ENCODE results near the gene PTPRR.

PTPRR gene

DNA sequence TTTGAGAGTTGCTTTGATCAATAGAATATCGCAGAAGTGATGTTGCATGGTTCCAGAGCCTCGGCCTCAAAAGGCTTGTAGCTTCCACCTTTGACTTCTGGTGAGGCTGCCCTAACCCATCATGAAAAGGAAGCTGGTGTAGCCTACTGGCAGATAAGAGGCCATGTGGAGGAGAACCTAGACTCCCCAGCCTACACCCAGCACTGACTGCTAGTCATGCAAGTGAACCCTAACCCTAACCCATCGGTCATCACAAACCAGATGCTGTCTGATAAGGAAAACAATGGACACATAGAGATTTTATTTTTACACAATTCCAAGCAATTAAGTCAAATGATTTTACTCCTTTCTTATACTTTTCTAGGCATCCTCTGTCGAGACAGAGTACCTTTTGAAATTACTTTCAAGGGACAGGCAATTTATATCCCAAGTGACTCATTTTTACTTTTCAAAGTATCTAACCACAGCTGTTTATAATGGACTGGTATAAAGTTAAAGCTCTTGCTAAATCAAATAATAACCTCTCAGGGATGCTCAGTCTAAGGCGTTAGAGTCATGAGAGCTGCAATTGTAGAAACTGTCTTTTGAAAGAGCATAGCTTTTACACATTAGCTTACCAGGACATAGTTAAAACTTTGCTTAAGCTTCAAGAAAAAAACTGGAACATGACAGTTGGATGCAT, 300.9 kb downstream of the PTPRR start:
- H3K4me3 ChIP-seq (ENCODE audit: insufficient read length, low read depth): no peak overlapping the region
- H3K27me3 ChIP-seq (ENCODE audit: insufficient read depth, insufficient read length): no peaks in the 10 kb centered on the region
- TF ChIP-seq YY1 (IDR thresholded peaks at IDR 0.05; ENCODE audit: insufficient read depth, insufficient read length) (no peak), SUZ12 (IDR thresholded peaks at IDR 0.05; ENCODE audit: extremely low read depth, insufficient read depth, insufficient read length) (no peak), ZNF274 (IDR thresholded peaks at IDR 0.05; ENCODE audit: low read depth, low read length) (no peak)
- DNase-seq (ENCODE audit: low read depth, low spot score): no peak
- no peaks in the 10 kb centered on the region for H3K36me3 ChIP-seq (ENCODE audit: insufficient read depth, insufficient read length, low read length)
- no peak overlapping the region for H3K9ac ChIP-seq (ENCODE audit: insufficient read length, low read depth)
- H3K9me3 ChIP-seq (ENCODE audit: insufficient read depth, low read length): no peaks in the 10 kb centered on the region
- H3K4me1 ChIP-seq (ENCODE audit: insufficient read depth, insufficient read length): no peaks in the 10 kb centered on the region

DNA sequence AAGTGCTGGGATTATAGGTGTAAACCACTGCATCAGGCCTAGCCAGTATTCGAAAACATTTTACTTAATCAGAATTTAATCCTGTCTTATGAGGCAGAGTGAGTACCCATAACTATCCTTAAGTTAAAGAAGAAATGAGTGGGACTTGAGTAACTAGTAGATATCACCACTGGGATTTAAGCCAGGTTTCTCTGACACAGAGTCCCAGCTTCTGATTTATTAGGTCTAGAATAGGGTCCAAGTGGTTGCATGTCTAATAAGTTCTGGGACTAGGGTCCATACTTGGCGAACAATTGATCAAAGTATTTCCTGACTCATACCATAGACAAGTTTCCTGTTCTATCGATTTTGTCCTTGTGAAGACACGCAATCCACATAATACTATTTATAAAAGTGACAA, 302.2 kb downstream of the PTPRR start:
- no peak overlapping the region for H3K4me3 ChIP-seq (ENCODE audit: insufficient read length, low read depth)
- H3K9me3 ChIP-seq (ENCODE audit: insufficient read depth, low read length): no peaks in the 10 kb centered on the region
- no peaks in the 10 kb centered on the region for H3K36me3 ChIP-seq (ENCODE audit: insufficient read depth, insufficient read length, low read length)
- no peaks in the 10 kb centered on the region for H3K27me3 ChIP-seq (ENCODE audit: insufficient read depth, insufficient read length)
- no peak overlapping the region for H3K9ac ChIP-seq (ENCODE audit: insufficient read length, low read depth)
- no peaks in the 10 kb centered on the region for H3K4me1 ChIP-seq (ENCODE audit: insufficient read depth, insufficient read length)
- TF ChIP-seq ZNF274 (IDR thresholded peaks at IDR 0.05; ENCODE audit: low read depth, low read length): no peak
- no peak for TF ChIP-seq YY1 (IDR thresholded peaks at IDR 0.05; ENCODE audit: insufficient read depth, insufficient read length)
- no peak for TF ChIP-seq SUZ12 (IDR thresholded peaks at IDR 0.05; ENCODE audit: extremely low read depth, insufficient read depth, insufficient read length)
- DNase-seq (ENCODE audit: low read depth, low spot score): no peak

DNA sequence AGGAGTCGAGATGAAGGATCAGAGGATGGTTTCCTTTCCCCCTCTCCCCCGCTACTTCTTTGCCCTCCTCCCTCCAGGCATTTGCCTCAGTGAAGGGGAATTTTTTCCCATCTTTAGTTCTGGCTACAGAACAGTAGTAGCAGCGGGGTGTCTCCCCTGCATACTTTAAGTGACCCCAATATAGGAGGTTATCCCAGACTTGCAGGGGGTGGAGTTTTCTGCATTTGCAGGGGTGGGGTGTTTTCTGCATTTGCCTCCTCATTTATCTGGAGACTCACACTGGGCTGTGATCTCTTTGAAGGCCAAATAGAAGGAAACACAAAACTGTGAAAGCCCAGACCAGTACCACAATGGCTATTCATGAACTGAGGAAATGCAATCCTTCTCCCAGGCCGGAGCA, 303.1 kb downstream of the PTPRR start:
- no peak overlapping the region for H3K9ac ChIP-seq (ENCODE audit: insufficient read length, low read depth)
- H3K27me3 ChIP-seq (ENCODE audit: insufficient read depth, insufficient read length): peaks cover 3% of the 10 kb centered on the region
- no peaks in the 10 kb centered on the region for H3K4me1 ChIP-seq (ENCODE audit: insufficient read depth, insufficient read length)
- DNase-seq (ENCODE audit: low read depth, low spot score): peak; percentile 58
- no peak overlapping the region for H3K4me3 ChIP-seq (ENCODE audit: insufficient read length, low read depth)
- H3K9me3 ChIP-seq (ENCODE audit: insufficient read depth, low read length): no peaks in the 10 kb centered on the region
- TF ChIP-seq SUZ12 (IDR thresholded peaks at IDR 0.05; ENCODE audit: extremely low read depth, insufficient read depth, insufficient read length) (no peak), ZNF274 (IDR thresholded peaks at IDR 0.05; ENCODE audit: low read depth, low read length) (no peak), YY1 (IDR thresholded peaks at IDR 0.05; ENCODE audit: insufficient read depth, insufficient read length) (no peak)
- H3K36me3 ChIP-seq (ENCODE audit: insufficient read depth, insufficient read length, low read length): no peaks in the 10 kb centered on the region

DNA sequence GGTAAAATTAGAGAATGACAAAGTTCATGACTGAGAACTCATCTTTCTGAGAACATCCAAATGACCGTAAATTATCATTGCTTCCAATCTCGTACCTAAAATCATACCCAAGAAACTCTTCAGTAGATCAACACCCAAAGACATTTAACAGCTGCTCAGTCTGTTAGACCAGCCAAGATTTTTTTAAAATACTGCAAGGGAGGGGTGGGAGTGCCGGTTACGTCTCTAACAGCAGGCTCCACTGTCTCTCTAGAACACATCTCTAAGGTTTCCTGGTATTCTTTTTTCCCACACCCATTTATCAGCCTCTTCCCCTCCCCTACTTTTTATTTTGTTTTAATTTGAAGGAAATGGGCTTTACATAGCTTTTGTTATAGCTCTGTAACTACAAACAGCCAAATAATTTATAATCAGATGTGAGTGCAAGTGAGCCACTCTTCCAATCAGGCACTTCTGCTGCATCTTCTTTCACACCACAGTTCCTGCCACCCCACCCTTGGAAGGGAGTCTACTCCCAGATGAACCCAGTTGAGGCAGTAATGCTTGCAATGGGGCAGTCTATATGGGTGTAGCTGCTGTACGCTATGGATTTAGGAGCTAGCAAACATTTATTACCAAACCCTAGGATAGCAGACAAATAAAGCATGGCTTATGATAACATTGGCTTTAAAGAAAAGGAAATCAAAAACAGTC, 305.2 kb downstream of the PTPRR start:
- no peak for DNase-seq (ENCODE audit: low read depth, low spot score)
- H3K9me3 ChIP-seq (ENCODE audit: insufficient read depth, low read length): no peaks in the 10 kb centered on the region
- no peak overlapping the region for H3K4me3 ChIP-seq (ENCODE audit: insufficient read length, low read depth)
- no peak overlapping the region for H3K9ac ChIP-seq (ENCODE audit: insufficient read length, low read depth)
- H3K36me3 ChIP-seq (ENCODE audit: insufficient read depth, insufficient read length, low read length): no peaks in the 10 kb centered on the region
- peaks cover 17% of the 10 kb centered on the region for H3K27me3 ChIP-seq (ENCODE audit: insufficient read depth, insufficient read length)
- H3K4me1 ChIP-seq (ENCODE audit: insufficient read depth, insufficient read length): no peaks in the 10 kb centered on the region
- TF ChIP-seq ZNF274 (IDR thresholded peaks at IDR 0.05; ENCODE audit: low read depth, low read length): no peak
- TF ChIP-seq SUZ12 (IDR thresholded peaks at IDR 0.05; ENCODE audit: extremely low read depth, insufficient read depth, insufficient read length): no peak
- TF ChIP-seq YY1 (IDR thresholded peaks at IDR 0.05; ENCODE audit: insufficient read depth, insufficient read length): no peak

DNA sequence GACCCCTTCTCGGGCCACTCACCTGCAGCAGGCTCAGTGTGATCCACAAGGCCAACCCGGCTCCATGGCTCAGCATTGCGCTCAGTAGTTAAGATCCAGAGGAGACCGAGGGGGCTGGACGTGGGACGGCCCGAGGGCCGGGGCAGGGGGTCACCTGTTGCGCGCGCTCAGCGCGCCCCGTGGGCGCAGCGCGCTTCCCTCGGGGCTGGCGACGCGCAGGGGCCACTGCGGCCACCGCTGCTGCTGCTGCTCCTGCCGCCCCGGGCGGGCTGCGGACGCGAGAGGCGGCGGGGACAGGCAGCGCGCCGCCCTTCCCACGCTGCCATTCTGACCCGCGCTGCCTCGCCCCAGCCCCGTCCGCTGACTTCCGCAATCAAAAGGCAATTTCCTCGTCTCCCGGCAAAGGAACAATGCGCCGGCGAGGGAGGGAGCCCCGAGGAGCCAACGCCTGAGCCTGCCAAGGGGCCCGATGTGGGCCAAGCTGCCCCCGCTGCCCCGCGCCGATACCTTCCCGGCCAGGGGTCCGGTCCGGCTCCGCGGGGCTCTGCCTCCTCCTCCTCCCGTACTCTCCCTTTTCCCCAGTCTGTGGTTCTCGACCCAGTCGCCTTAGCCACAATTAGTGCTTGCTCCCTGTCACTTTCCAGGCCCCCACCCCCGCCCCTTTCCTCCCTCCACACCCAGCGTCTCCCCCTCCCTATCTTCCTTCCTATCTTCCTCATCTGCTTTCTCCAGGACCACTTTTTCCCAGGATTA, 310.6 kb downstream of the PTPRR start:
- DNase-seq (ENCODE audit: low read depth, low spot score): no peak
- H3K9me3 ChIP-seq (ENCODE audit: insufficient read depth, low read length): no peaks in the 10 kb centered on the region

DNA sequence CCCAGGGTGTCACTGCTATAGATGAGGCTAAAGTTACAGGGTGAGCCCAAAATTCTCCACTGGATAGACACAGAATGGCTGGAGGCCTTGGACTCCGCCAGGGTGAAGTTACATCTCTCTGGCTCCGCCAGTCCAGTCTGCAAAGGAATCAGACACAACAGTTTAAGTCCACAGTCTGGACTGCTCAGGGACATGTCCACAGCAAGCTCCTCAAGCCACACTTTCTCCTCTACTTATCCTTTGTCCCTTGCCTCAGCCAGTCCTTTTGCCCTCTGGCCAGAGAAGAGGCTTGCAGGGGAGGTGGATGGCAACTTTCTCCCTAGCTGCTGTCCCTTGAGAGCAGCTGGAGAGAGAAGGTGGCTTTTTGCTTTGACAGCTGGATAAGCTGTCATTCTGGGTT, 311.3 kb downstream of the PTPRR start:
- H3K4me3 ChIP-seq (ENCODE audit: insufficient read length, low read depth): peak overlapping the region; percentile 65
- TF ChIP-seq YY1 (IDR thresholded peaks at IDR 0.05; ENCODE audit: insufficient read depth, insufficient read length) (no peak), SUZ12 (IDR thresholded peaks at IDR 0.05; ENCODE audit: extremely low read depth, insufficient read depth, insufficient read length) (no peak), ZNF274 (IDR thresholded peaks at IDR 0.05; ENCODE audit: low read depth, low read length) (no peak)
- no peaks in the 10 kb centered on the region for H3K36me3 ChIP-seq (ENCODE audit: insufficient read depth, insufficient read length, low read length)
- peaks cover 44% of the 10 kb centered on the region for H3K27me3 ChIP-seq (ENCODE audit: insufficient read depth, insufficient read length)
- H3K4me1 ChIP-seq (ENCODE audit: insufficient read depth, insufficient read length): no peaks in the 10 kb centered on the region
- peak overlapping the region; percentile 74 for H3K9ac ChIP-seq (ENCODE audit: insufficient read length, low read depth)
- H3K9me3 ChIP-seq (ENCODE audit: insufficient read depth, low read length): no peaks in the 10 kb centered on the region
- no peak for DNase-seq (ENCODE audit: low read depth, low spot score)

More for the DNA sequence above, 310.6 kb downstream of the PTPRR start:
- Histone ChIP-seq H3K36me3 (ENCODE audit: insufficient read depth, insufficient read length, low read length) (no peaks in the 10 kb centered on the region), H3K4me3 (ENCODE audit: insufficient read length, low read depth) (peak overlapping the region; percentile 65), H3K9ac (ENCODE audit: insufficient read length, low read depth) (peak overlapping the region; percentile 74), H3K27me3 (ENCODE audit: insufficient read depth, insufficient read length) (peaks cover 44% of the 10 kb centered on the region), H3K4me1 (ENCODE audit: insufficient read depth, insufficient read length) (no peaks in the 10 kb centered on the region)
- no peak for TF ChIP-seq YY1 (IDR thresholded peaks at IDR 0.05; ENCODE audit: insufficient read depth, insufficient read length)
- peak; percentile 67 for TF ChIP-seq SUZ12 (IDR thresholded peaks at IDR 0.05; ENCODE audit: extremely low read depth, insufficient read depth, insufficient read length)

DNA sequence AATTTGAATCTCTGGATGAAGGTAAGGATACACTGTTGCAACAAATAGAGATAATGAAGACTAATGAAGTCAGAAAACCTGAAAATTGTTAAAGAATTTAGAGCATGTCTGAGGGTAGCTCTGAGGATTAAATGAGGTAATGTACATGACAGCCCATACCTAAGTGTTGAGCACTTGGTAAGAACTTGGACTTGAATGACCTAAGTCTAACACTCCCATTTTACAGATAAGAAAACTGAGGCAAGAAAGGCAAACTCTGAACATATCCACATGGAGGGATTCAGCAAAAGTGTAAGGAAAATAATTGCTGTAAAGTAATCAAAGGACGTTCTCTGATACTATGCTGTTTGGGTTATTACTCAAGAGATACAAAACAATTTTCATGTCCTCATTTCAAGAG, 312.4 kb downstream of the PTPRR start:
- no peak for TF ChIP-seq YY1 (IDR thresholded peaks at IDR 0.05; ENCODE audit: insufficient read depth, insufficient read length)
- no peak for TF ChIP-seq SUZ12 (IDR thresholded peaks at IDR 0.05; ENCODE audit: extremely low read depth, insufficient read depth, insufficient read length)
- no peak for TF ChIP-seq ZNF274 (IDR thresholded peaks at IDR 0.05; ENCODE audit: low read depth, low read length)
- H3K9me3 ChIP-seq (ENCODE audit: insufficient read depth, low read length): no peaks in the 10 kb centered on the region

More for the DNA sequence above, 312.4 kb downstream of the PTPRR start:
- H3K9ac ChIP-seq (ENCODE audit: insufficient read length, low read depth): no peak overlapping the region
- H3K4me3 ChIP-seq (ENCODE audit: insufficient read length, low read depth): no peak overlapping the region
- H3K4me1 ChIP-seq (ENCODE audit: insufficient read depth, insufficient read length): no peaks in the 10 kb centered on the region
- no peak for DNase-seq (ENCODE audit: low read depth, low spot score)
- no peaks in the 10 kb centered on the region for H3K36me3 ChIP-seq (ENCODE audit: insufficient read depth, insufficient read length, low read length)
- peaks cover 44% of the 10 kb centered on the region for H3K27me3 ChIP-seq (ENCODE audit: insufficient read depth, insufficient read length)

Measured in NT2/D1 (cell line).